DND-41 (cell line): ENCODE data around the gene MX2.

Experiments used
- ATAC-seq: fragments of 200-7000 bp; cut with Tn5 transposase; 3 replicates; pipeline ENCODE4 v1.9.1; 2021; ENCODE audit warnings: low read depth; ENCODE audit not compliant: insufficient read depth
- DNase-seq: peaks from one replicate; pipeline ENCODE4 v3.0.0-alpha.2; 2020
- H2AFZ ChIP-seq: 2 replicates; pipeline ENCODE4 v1.6.0; 2012; ENCODE audit warnings: low read depth, low read length
- H3K27ac ChIP-seq: 2 replicates; pipeline ENCODE4 v1.5.1; 2012; ENCODE audit warnings: low read length, inconsistent platforms
- H3K27me3 ChIP-seq: fragments of 200-600 bp; sonication (generic); 2 replicates; pipeline ENCODE4 v1.6.0; 2012; ENCODE audit warnings: low read length, mild to moderate bottlenecking, inconsistent platforms; ENCODE audit not compliant: insufficient read depth, poor library complexity
- H3K36me3 ChIP-seq: 2 replicates; pipeline ENCODE4 v1.5.1; 2012; ENCODE audit warnings: low read length, inconsistent platforms; ENCODE audit not compliant: insufficient read depth
- H3K4me1 ChIP-seq: 2 replicates; pipeline ENCODE4 v1.5.1; 2012; ENCODE audit warnings: mild to moderate bottlenecking, low read length; ENCODE audit not compliant: insufficient read depth
- H3K4me2 ChIP-seq: 2 replicates; pipeline ENCODE4 v1.6.0; 2012; ENCODE audit warnings: mild to moderate bottlenecking, moderate library complexity, low read length, inconsistent platforms; ENCODE audit not compliant: insufficient read depth
- H3K4me3 ChIP-seq, 2 experiments: fragments of 200-600 bp in 1 of 2; shearing (Covaris generic) in 1 of 2; 2 replicates each; pipeline ENCODE4 v1.5.1; 2012 to 2016; ENCODE audit warnings: inconsistent platforms in 2 of 2, low read length in 2 of 2, mild to moderate bottlenecking in 2 of 2, low read depth in 1 of 2, moderate library complexity in 1 of 2
- H3K79me2 ChIP-seq: 2 replicates; pipeline ENCODE4 v1.6.0; 2012; ENCODE audit warnings: low read length, inconsistent platforms; ENCODE audit not compliant: insufficient read depth
- H3K9ac ChIP-seq: 2 replicates; pipeline ENCODE4 v1.6.0; 2012; ENCODE audit warnings: low read depth, mild to moderate bottlenecking, inconsistent platforms, low read length, moderate library complexity
- H3K9me3 ChIP-seq: 2 replicates; pipeline ENCODE4 v1.5.1; 2012; ENCODE audit warnings: low read length, moderate library complexity, mild to moderate bottlenecking, inconsistent platforms; ENCODE audit not compliant: insufficient read depth, severe bottlenecking
- H4K20me1 ChIP-seq: 2 replicates; pipeline ENCODE4 v1.6.0; 2012; ENCODE audit warnings: low read length; ENCODE audit not compliant: insufficient read depth
- CTCF ChIP-seq: IDR thresholded peaks from 2 replicates; pipeline ENCODE4 v1.5.1; 2012; ENCODE audit warnings: borderline replicate concordance, low read length, moderate library complexity, mild to moderate bottlenecking; ENCODE audit not compliant: poor library complexity, severe bottlenecking; ENCODE audit errors: extremely low read depth
- EZH2 ChIP-seq: IDR thresholded peaks from 3 replicates; pipeline ENCODE4 v1.6.1; 2012; ENCODE audit warnings: borderline replicate concordance, low read depth, mild to moderate bottlenecking, moderate library complexity, low read length, inconsistent platforms; ENCODE audit not compliant: severe bottlenecking

The MX2 gene

GRCh38 chr21:41318218-41318617 is 43.6 kb upstream of the MX2 start:
- Histone ChIP-seq H3K9ac (no peak overlapping the region), H3K9me3 (peaks cover 4% of the 10 kb centered on the region), H3K27me3 (no peaks in the 10 kb centered on the region), H4K20me1 (no peaks in the 10 kb centered on the region), H2AFZ (no peak overlapping the region), H3K4me3 (no peak overlapping the region), H3K36me3 (no peaks in the 10 kb centered on the region), H3K27ac (no peak overlapping the region), H3K79me2 (no peaks in the 10 kb centered on the region), H3K4me2 (no peak overlapping the region), H3K4me1 (peaks cover 26% of the 10 kb centered on the region)
- TF ChIP-seq CTCF (no peak), EZH2 (no peak)
- no peak for ATAC-seq
- DNase-seq = no peak

- no peak for TF ChIP-seq CTCF
- no peak for TF ChIP-seq EZH2
- Histone ChIP-seq H3K4me3 (no peak overlapping the region), H3K4me1 (peaks cover 26% of the 10 kb centered on the region), H3K4me2 (no peak overlapping the region), H4K20me1 (no peaks in the 10 kb centered on the region), H3K9me3 (peaks cover 4% of the 10 kb centered on the region), H3K79me2 (no peaks in the 10 kb centered on the region), H3K27ac (no peak overlapping the region), H3K27me3 (no peaks in the 10 kb centered on the region), H2AFZ (no peak overlapping the region), H3K9ac (no peak overlapping the region), H3K36me3 (no peaks in the 10 kb centered on the region)
- DNase-seq (no peak), ATAC-seq (no peak)
These were observed 42.6 kb upstream of the MX2 start for GRCh38 chr21:41319273-41319672.

GRCh38 chr21:41321211-41321907 is 40.5 kb upstream of the MX2 start:
- ATAC-seq (peak; percentile 89), DNase-seq (peak; percentile 70)
- H3K4me2 ChIP-seq = no peak overlapping the region
- H4K20me1 ChIP-seq = no peaks in the 10 kb centered on the region
- peaks cover 4% of the 10 kb centered on the region for H3K9me3 ChIP-seq
- no peaks in the 10 kb centered on the region for H3K79me2 ChIP-seq
- no peaks in the 10 kb centered on the region for H3K27me3 ChIP-seq
- no peaks in the 10 kb centered on the region for H3K36me3 ChIP-seq
- H3K4me1 ChIP-seq = peaks cover 26% of the 10 kb centered on the region
- H3K27ac ChIP-seq = peak overlapping the region; percentile 76
- TF ChIP-seq CTCF = no peak
- no peak overlapping the region for H2AFZ ChIP-seq
- H3K9ac ChIP-seq = no peak overlapping the region; the same call in 1 of the 2 replicates
- no peak overlapping the region for H3K4me3 ChIP-seq
